ENCODE results near the gene PEX5.

The PEX5 gene

GRCh38 chr12:7145671-7146070 is 43.8 kb upstream of the PEX5 start:
- H3K4me3 ChIP-seq (ENCODE audit: low read depth, low read length, poor library complexity, severe bottlenecking), result no peak overlapping the region
- no peak overlapping the region for H3K27ac ChIP-seq (ENCODE audit: low read depth, low read length, poor library complexity, severe bottlenecking)
- no peaks in the 10 kb centered on the region for H3K9me2 ChIP-seq (ENCODE audit: low read depth, low read length)
- no peaks in the 10 kb centered on the region for H3K36me3 ChIP-seq (ENCODE audit: insufficient read depth, low read length)
- H2AFZ ChIP-seq (ENCODE audit: low read length), result no peak overlapping the region
- H3K79me2 ChIP-seq (ENCODE audit: insufficient read depth, low read length), result no peaks in the 10 kb centered on the region
- H3K4me2 ChIP-seq (ENCODE audit: low read length), result no peak overlapping the region
- H3K27me3 ChIP-seq (ENCODE audit: insufficient read depth, low read length), result no peaks in the 10 kb centered on the region
- H3F3A ChIP-seq (ENCODE audit: insufficient read depth, low read length), result no peaks in the 10 kb centered on the region
- TF ChIP-seq CTCF (IDR thresholded peaks at IDR 0.05; ENCODE audit: low read length), result no peak
- no peak for TF ChIP-seq EZH2 (IDR thresholded peaks at IDR 0.05; ENCODE audit: borderline replicate concordance, low read length)
- no peak overlapping the region for H3K9ac ChIP-seq (ENCODE audit: low read length)
- H4K20me1 ChIP-seq (ENCODE audit: insufficient read depth, low read length), result no peaks in the 10 kb centered on the region
- H3K4me1 ChIP-seq (ENCODE audit: insufficient read depth, low read length, severe bottlenecking), result no peaks in the 10 kb centered on the region
- H3K9me3 ChIP-seq (ENCODE audit: low read length), result no peaks in the 10 kb centered on the region

- TF ChIP-seq CTCF (IDR thresholded peaks at IDR 0.05; ENCODE audit: low read length) (no peak), EZH2 (IDR thresholded peaks at IDR 0.05; ENCODE audit: borderline replicate concordance, low read length) (no peak)
- H3K4me3 ChIP-seq (ENCODE audit: low read depth, low read length, poor library complexity, severe bottlenecking), result no peak overlapping the region
- H3K9me2 ChIP-seq (ENCODE audit: low read depth, low read length), result no peaks in the 10 kb centered on the region
- no peak overlapping the region for H3K4me2 ChIP-seq (ENCODE audit: low read length)
- no peaks in the 10 kb centered on the region for H3F3A ChIP-seq (ENCODE audit: insufficient read depth, low read length)
- no peaks in the 10 kb centered on the region for H3K79me2 ChIP-seq (ENCODE audit: insufficient read depth, low read length)
- no peaks in the 10 kb centered on the region for H3K9me3 ChIP-seq (ENCODE audit: low read length)
- no peaks in the 10 kb centered on the region for H4K20me1 ChIP-seq (ENCODE audit: insufficient read depth, low read length)
- H3K27me3 ChIP-seq (ENCODE audit: insufficient read depth, low read length), result no peaks in the 10 kb centered on the region
- H2AFZ ChIP-seq (ENCODE audit: low read length), result no peak overlapping the region
- H3K36me3 ChIP-seq (ENCODE audit: insufficient read depth, low read length), result no peaks in the 10 kb centered on the region
- H3K4me1 ChIP-seq (ENCODE audit: insufficient read depth, low read length, severe bottlenecking), result no peaks in the 10 kb centered on the region
- no peak overlapping the region for H3K27ac ChIP-seq (ENCODE audit: low read depth, low read length, poor library complexity, severe bottlenecking)
- no peak overlapping the region for H3K9ac ChIP-seq (ENCODE audit: low read length)
These were observed 43.3 kb upstream of the PEX5 start for GRCh38 chr12:7146228-7146627.

- H2AFZ ChIP-seq (ENCODE audit: low read length), result no peak overlapping the region
- H3F3A ChIP-seq (ENCODE audit: insufficient read depth, low read length), result no peaks in the 10 kb centered on the region
- TF ChIP-seq EZH2 (IDR thresholded peaks at IDR 0.05; ENCODE audit: borderline replicate concordance, low read length) (no peak), CTCF (IDR thresholded peaks at IDR 0.05; ENCODE audit: low read length) (no peak)
- no peak overlapping the region for H3K4me2 ChIP-seq (ENCODE audit: low read length)
- H3K9me3 ChIP-seq (ENCODE audit: low read length), result no peaks in the 10 kb centered on the region
- no peaks in the 10 kb centered on the region for H3K27me3 ChIP-seq (ENCODE audit: insufficient read depth, low read length)
- H3K9ac ChIP-seq (ENCODE audit: low read length), result no peak overlapping the region
- H3K9me2 ChIP-seq (ENCODE audit: low read depth, low read length), result no peaks in the 10 kb centered on the region
- H4K20me1 ChIP-seq (ENCODE audit: insufficient read depth, low read length), result no peaks in the 10 kb centered on the region
- H3K36me3 ChIP-seq (ENCODE audit: insufficient read depth, low read length), result no peaks in the 10 kb centered on the region
- no peak overlapping the region for H3K27ac ChIP-seq (ENCODE audit: low read depth, low read length, poor library complexity, severe bottlenecking)
- H3K4me3 ChIP-seq (ENCODE audit: low read depth, low read length, poor library complexity, severe bottlenecking), result no peak overlapping the region
- no peaks in the 10 kb centered on the region for H3K79me2 ChIP-seq (ENCODE audit: insufficient read depth, low read length)
- H3K4me1 ChIP-seq (ENCODE audit: insufficient read depth, low read length, severe bottlenecking), result no peaks in the 10 kb centered on the region
These were observed 42.6 kb upstream of the PEX5 start for GRCh38 chr12:7146906-7147305.
